Keratinocyte (primary cell): ENCODE results near the gene PANK1. TPM values are rescaled to one million over a fixed set of nuclear protein-coding genes. Genes with fewer than 3 reads are reported as not detected.
"Not testable (repeated sequence)": the region's sequence is repeated elsewhere in the genome, so short reads cannot be mapped to it uniquely, and the experiment has no call there.

ENCODE experiments used
- DNase-seq: peaks from one replicate; pipeline ENCODE4 v3.0.0-alpha.2; 2011; ENCODE audit warnings: low read depth, missing footprints, low spot score
- FAIRE-seq: peaks from 2 replicates; lab custom pipeline; 2011; peaks lifted over from hg19 to GRCh38; lab: Jason Lieb, UNC
- H2AFZ ChIP-seq: 2 replicates; pipeline ENCODE4 v1.6.0; 2012; ENCODE audit warnings: low read length, control low read depth, inconsistent platforms; ENCODE audit not compliant: control insufficient read depth
- H3K27ac ChIP-seq: 2 replicates; pipeline ENCODE4 v1.5.1; 2011; ENCODE audit warnings: low read length; ENCODE audit not compliant: control insufficient read depth, insufficient read depth
- H3K27me3 ChIP-seq: 3 replicates; pipeline ENCODE4 v1.6.0; 2011; ENCODE audit warnings: low read length; ENCODE audit not compliant: control insufficient read depth, insufficient read depth; ENCODE audit errors: extremely low read depth
- H3K36me3 ChIP-seq, 2 experiments: 2 replicates in 1 of 2; 3 replicates in 1 of 2; pipeline ENCODE4 v1.5.1; 2011; ENCODE audit warnings: low read length in 2 of 2, mild to moderate bottlenecking in 1 of 2; ENCODE audit not compliant: control insufficient read depth in 2 of 2, insufficient read depth in 2 of 2; ENCODE audit errors: extremely low read depth in 1 of 2
- H3K4me1 ChIP-seq: 3 replicates; pipeline ENCODE4 v1.5.1; 2011; ENCODE audit warnings: low read length; ENCODE audit not compliant: control insufficient read depth, insufficient read depth; ENCODE audit errors: extremely low read depth
- H3K4me2 ChIP-seq: 3 replicates; pipeline ENCODE4 v1.6.0; 2011; ENCODE audit warnings: low read depth, low read length; ENCODE audit not compliant: control insufficient read depth, insufficient read depth; ENCODE audit errors: extremely low read depth
- H3K4me3 ChIP-seq, 3 experiments: fragments of 200-600 bp in 1 of 3; sonication (generic) in 1 of 3; 2 replicates in 2 of 3; 3 replicates in 1 of 3; pipeline ENCODE4 v1.5.1; 2011 to 2016; ENCODE audit warnings: low read length in 3 of 3, mild to moderate bottlenecking in 3 of 3, control low read depth in 2 of 3, inconsistent platforms in 1 of 3, low read depth in 1 of 3, mixed read lengths in 1 of 3, mixed run types in 1 of 3, moderate library complexity in 1 of 3; ENCODE audit not compliant: control insufficient read depth in 2 of 3, insufficient read depth in 2 of 3; ENCODE audit errors: extremely low read depth in 1 of 3
- H3K79me2 ChIP-seq: 2 replicates; pipeline ENCODE4 v1.6.0; 2012; ENCODE audit warnings: low read length; ENCODE audit not compliant: control insufficient read depth, insufficient read depth
- H3K9ac ChIP-seq: 3 replicates; pipeline ENCODE4 v1.6.0; 2011; ENCODE audit warnings: low read length; ENCODE audit not compliant: control insufficient read depth, insufficient read depth; ENCODE audit errors: extremely low read depth
- H3K9me1 ChIP-seq: 3 replicates; pipeline ENCODE4 v1.6.0; 2011; ENCODE audit warnings: low read length; ENCODE audit not compliant: control insufficient read depth, insufficient read depth; ENCODE audit errors: extremely low read depth
- H3K9me3 ChIP-seq: 2 replicates; pipeline ENCODE4 v1.5.1; 2012; ENCODE audit warnings: low read depth, low read length; ENCODE audit not compliant: control insufficient read depth
- H4K20me1 ChIP-seq: 3 replicates; pipeline ENCODE4 v1.6.0; 2011; ENCODE audit warnings: low read length; ENCODE audit not compliant: control insufficient read depth, insufficient read depth; ENCODE audit errors: extremely low read depth
- CTCF ChIP-seq, 3 experiments: IDR thresholded peaks in 1 of 3; conservative IDR thresholded peaks in 1 of 3; optimal IDR thresholded peaks in 1 of 3; 2 replicates in 2 of 3; 3 replicates in 1 of 3; pipeline versions ENCODE3 to v1.5.1; 2011; ENCODE audit warnings: low read length in 3 of 3, mild to moderate bottlenecking in 3 of 3, moderate library complexity in 2 of 3, control low read depth in 1 of 3, inconsistent platforms in 1 of 3; ENCODE audit not compliant: insufficient read depth in 2 of 3; ENCODE audit errors: extremely low read depth in 1 of 3
- EZH2 ChIP-seq: IDR thresholded peaks from one replicate; pipeline ENCODE4 v1.6.1; 2012; ENCODE audit warnings: inconsistent platforms, mild to moderate bottlenecking, low read length, moderate library complexity
- dilution Hi-C: fragments of 300-500 bp; cut with MboI; formaldehyde crosslinking; loops from one replicate; pipeline ENCODE4 v1.7.0; 2020; ENCODE audit warnings: low sequenced_read_pairs; ENCODE audit not compliant: extremely low pct_ligation_motif_present
- polyA plus RNA-seq, 5 experiments: library from polyadenylated mRNA; depleted of rRNA in 3 of 5; stranded (reverse) in 3 of 5; stranded (forward) in 1 of 5; unstranded in 1 of 5; fragments of >200 nt; gene quantifications; 1 replicate in 1 of 5; 2 replicates in 3 of 5; 3 replicates in 1 of 5; pipeline versions ENCODE4 v1.2.1 to v1.2.3, GENCODE V29; 2011 to 2012; ENCODE audit warnings: missing spikeins in 2 of 5, low read depth in 1 of 5, low replicate concordance in 1 of 5

PANK1 gene
- polyA plus RNA-seq, 1 donor (not counting 4 experiments of a cell fraction or from before 2014, with no cell fraction given), result 9.5 TPM

GRCh38 chr10:89547853-89548513 lies 97.1 kb downstream of the PANK1 start:
- Histone ChIP-seq H2AFZ (no peak overlapping the region), H3K79me2 (no peaks in the 10 kb centered on the region), H3K4me1 (peaks cover 18% of the 10 kb centered on the region), H4K20me1 (no peaks in the 10 kb centered on the region), H3K9ac (no peak overlapping the region), H3K36me3 (no peaks in the 10 kb centered on the region), H3K4me2 (no peak overlapping the region), H3K9me1 (no peaks in the 10 kb centered on the region), H3K9me3 (no peaks in the 10 kb centered on the region), H3K27ac (no peak overlapping the region), H3K4me3 (no peak overlapping the region), H3K27me3 (no peaks in the 10 kb centered on the region)
- DNase-seq, result no peak
- TF ChIP-seq EZH2, result no peak
- no peak for TF ChIP-seq CTCF (optimal IDR thresholded peaks at IDR 0.05 in 1 of 3, IDR thresholded peaks at IDR 0.05 in 1 of 3, conservative IDR thresholded peaks at IDR 0.05 in 1 of 3; ENCODE audit: extremely low read depth in 1 of 3, insufficient read depth in 2 of 3, low read length in 3 of 3)
- dilution Hi-C loops, result no loop called here
- FAIRE-seq, result no peak

- H3K36me3 ChIP-seq, H3K4me3 ChIP-seq, H3K4me2 ChIP-seq, H3K9ac ChIP-seq, H3K27ac ChIP-seq, H3K9me3 ChIP-seq, dilution Hi-C loops, H3K79me2 ChIP-seq, H3K9me1 ChIP-seq, H2AFZ ChIP-seq, H4K20me1 ChIP-seq, FAIRE-seq, DNase-seq, H3K27me3 ChIP-seq: not testable (repeated sequence)
- peaks cover 12% of the 10 kb centered on the region for H3K4me1 ChIP-seq
These were observed 98.4 kb downstream of the PANK1 start for GRCh38 chr10:89546651-89547050.

GRCh38 chr10:89543841-89544240 lies 101.2 kb downstream of the PANK1 start:
- TF ChIP-seq CTCF (optimal IDR thresholded peaks at IDR 0.05 in 1 of 3, IDR thresholded peaks at IDR 0.05 in 1 of 3, conservative IDR thresholded peaks at IDR 0.05 in 1 of 3; ENCODE audit: extremely low read depth in 1 of 3, insufficient read depth in 2 of 3, low read length in 3 of 3) (no peak), EZH2 (no peak)
- Histone ChIP-seq H3K27ac (no peak overlapping the region), H3K27me3 (no peaks in the 10 kb centered on the region), H4K20me1 (no peaks in the 10 kb centered on the region), H3K36me3 (no peaks in the 10 kb centered on the region), H3K9me3 (no peaks in the 10 kb centered on the region), H3K9ac (no peak overlapping the region), H3K4me2 (no peak overlapping the region), H3K79me2 (no peaks in the 10 kb centered on the region), H3K4me1 (peaks cover under 1% of the 10 kb centered on the region), H3K4me3 (no peak overlapping the region), H3K9me1 (no peaks in the 10 kb centered on the region), H2AFZ (no peak overlapping the region)
- FAIRE-seq (peak; percentile 41), DNase-seq (no peak)
- dilution Hi-C loops, result no loop called here
